GM12892 (cell line): ENCODE measurements around the gene IFIH1.
A peak's percentile ranks its signal among the peaks of the same experiment; 100 is the strongest.

Source experiments
- DNase-seq: peaks from one replicate; pipeline ENCODE4 v3.0.0; 2011; ENCODE audit not compliant: insufficient read length
- FAIRE-seq: peaks from 2 replicates; lab custom pipeline; 2011; peaks lifted over from hg19 to GRCh38; lab: Jason Lieb, UNC
- POLR2A ChIP-seq: IDR thresholded peaks from 2 replicates; pipeline ENCODE4 v1.6.1; 2011; ENCODE audit warnings: low read depth, low read length, control low read depth
- POLR2AphosphoS5 ChIP-seq: IDR thresholded peaks from 2 replicates; pipeline ENCODE4 v1.6.1; 2011; ENCODE audit warnings: low read depth, low read length, control low read depth
- TAF1 ChIP-seq: IDR thresholded peaks from 2 replicates; pipeline ENCODE4 v1.6.1; 2011; ENCODE audit warnings: low read depth, mild to moderate bottlenecking, control low read depth, low read length, borderline replicate concordance

IFIH1 gene

GRCh38 chr2:162328424-162329157 is 10.1 kb upstream of the IFIH1 start:
- DNase-seq (no peak), FAIRE-seq (peak; percentile 63)
- TF ChIP-seq POLR2A (no peak), POLR2AphosphoS5 (no peak), TAF1 (no peak)

DNA sequence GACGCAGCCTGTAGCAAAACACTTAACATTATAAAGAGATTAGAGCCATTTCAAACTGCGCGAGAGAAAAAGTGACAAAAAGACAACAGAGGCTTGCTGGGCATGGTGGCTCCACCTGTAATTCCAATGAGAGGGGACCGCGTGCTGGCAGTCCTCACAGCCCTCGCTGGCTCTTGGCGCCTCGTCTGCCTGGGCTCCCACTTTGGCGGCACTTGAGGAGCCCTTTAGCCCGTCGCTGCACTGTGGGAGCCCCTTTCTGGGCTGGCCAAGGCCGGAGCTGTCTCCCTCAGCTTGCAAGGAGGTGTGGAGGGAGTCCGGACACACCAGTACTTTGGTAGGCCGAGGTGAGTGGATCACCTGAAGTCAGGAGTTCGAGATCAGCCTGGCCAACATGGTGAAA is 9.3 kb upstream of the IFIH1 start:
- DNase-seq (no peak), FAIRE-seq (no peak)
- no peak for TF ChIP-seq POLR2AphosphoS5
- no peak for TF ChIP-seq TAF1

- no peak for TF ChIP-seq POLR2AphosphoS5
- TF ChIP-seq TAF1: no peak
- no peak for TF ChIP-seq POLR2A
- no peak for FAIRE-seq
- no peak for DNase-seq
Measured at GRCh38 chr2:162327134-162327769, 8.8 kb upstream of the IFIH1 start.

- DNase-seq (no peak), FAIRE-seq (no peak)
- TF ChIP-seq POLR2AphosphoS5 (no peak), TAF1 (no peak), POLR2A (no peak)
Measured at GRCh38 chr2:162324953-162325352, 6.5 kb upstream of the IFIH1 start.

GRCh38 chr2:162320864-162321517 is 2.5 kb upstream of the IFIH1 start:
- FAIRE-seq (peak; percentile 57), DNase-seq (no peak)
- TF ChIP-seq POLR2A (no peak), POLR2AphosphoS5 (no peak), TAF1 (no peak)

- FAIRE-seq: no peak
- no peak for TF ChIP-seq POLR2AphosphoS5
- TF ChIP-seq POLR2A: no peak
- no peak for TF ChIP-seq TAF1
- DNase-seq: no peak
Measured at GRCh38 chr2:162317861-162318327, 590 bp downstream of the IFIH1 start.

DNA sequence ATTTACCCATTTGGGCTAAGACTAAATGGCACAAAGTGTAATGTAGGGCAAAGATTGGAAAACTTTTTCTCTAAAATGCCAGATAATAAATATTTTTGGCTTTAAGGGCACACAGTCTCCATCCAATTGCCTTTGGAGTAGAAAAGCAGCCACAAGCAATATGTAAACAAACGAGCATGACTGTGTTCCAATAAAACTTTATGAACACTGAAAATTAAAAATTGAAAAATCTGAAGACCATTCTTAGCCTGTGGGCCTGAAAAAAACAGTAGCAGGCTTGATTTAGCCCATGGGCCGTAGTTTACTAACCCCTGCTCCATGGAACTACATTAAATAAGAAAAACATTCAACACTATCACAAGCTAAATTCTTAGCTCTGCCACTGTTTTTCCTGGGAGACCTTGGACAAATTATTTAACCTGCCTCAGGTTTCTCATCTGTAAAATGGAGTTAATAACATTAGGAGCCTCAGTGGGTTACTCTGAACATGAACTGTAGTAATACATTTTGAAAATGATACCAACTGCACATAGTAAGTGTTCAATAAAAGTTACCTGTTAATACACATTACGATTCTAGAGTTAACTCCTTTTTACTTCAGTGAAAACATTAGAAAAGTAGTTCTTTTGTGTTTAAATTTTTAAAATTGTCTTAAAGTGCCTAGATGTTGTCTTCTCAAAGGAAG is 1.3 kb downstream of the IFIH1 start:
- peak; percentile 42 for FAIRE-seq
- TF ChIP-seq POLR2A (no peak), POLR2AphosphoS5 (no peak), TAF1 (no peak)
- DNase-seq: no peak

GRCh38 chr2:162316590-162316989 is 1.9 kb downstream of the IFIH1 start:
- FAIRE-seq (no peak), DNase-seq (no peak)
- no peak for TF ChIP-seq TAF1
- no peak for TF ChIP-seq POLR2A
- no peak for TF ChIP-seq POLR2AphosphoS5

- DNase-seq (no peak), FAIRE-seq (peak; percentile 66)
- TF ChIP-seq POLR2A: no peak
- TF ChIP-seq TAF1: no peak
- no peak for TF ChIP-seq POLR2AphosphoS5
Measured at GRCh38 chr2:162315938-162316337, 2.5 kb downstream of the IFIH1 start.

GRCh38 chr2:162312853-162313252 is 5.6 kb downstream of the IFIH1 start:
- no peak for FAIRE-seq
- DNase-seq: no peak
- no peak for TF ChIP-seq POLR2AphosphoS5
- no peak for TF ChIP-seq POLR2A
- TF ChIP-seq TAF1: no peak

GRCh38 chr2:162308747-162309503 is 9.6 kb downstream of the IFIH1 start:
- DNase-seq (no peak), FAIRE-seq (peak; percentile 85)
- TF ChIP-seq POLR2AphosphoS5 (no peak), TAF1 (no peak), POLR2A (no peak)
